Measurements from ENCODE around the gene AFF3.
A peak's percentile ranks its signal among the peaks of the same experiment; 100 is the strongest.

The AFF3 gene

DNA sequence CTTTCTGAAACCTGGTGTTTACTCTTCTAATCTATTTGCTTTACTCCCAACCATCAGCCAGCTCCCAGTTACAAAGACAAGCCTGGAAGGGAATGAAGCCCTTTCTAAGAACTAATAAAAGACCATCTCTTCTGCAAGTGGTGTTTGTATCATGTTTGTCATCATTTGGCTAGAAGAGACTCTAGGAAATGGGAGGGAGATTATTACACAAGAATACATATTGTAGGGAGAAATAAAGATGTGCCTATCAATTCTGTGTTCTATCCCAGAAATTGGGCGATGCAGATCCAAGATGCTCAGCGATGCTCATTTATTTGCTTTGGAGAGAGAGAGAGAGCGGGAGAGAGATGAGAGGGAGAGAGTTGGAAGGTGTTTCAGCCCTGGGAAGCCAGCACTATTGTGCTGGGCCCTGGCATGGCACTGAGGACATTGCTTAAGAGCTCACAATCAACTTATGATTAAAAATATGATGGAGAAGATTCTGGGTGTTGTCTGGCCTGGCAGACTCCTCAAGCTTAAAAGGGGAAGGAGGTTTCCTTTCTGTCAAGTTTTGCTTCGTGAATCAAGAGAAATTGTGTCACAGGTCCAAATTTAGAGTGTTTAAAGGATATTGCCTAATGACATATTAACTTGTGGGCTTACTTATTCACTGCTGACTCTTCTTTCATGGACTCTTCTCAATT is 41.8 kb upstream of the AFF3 start:
- DNase-seq (ENCODE audit: low read depth): no peak
- TF ChIP-seq, protein P1, sequence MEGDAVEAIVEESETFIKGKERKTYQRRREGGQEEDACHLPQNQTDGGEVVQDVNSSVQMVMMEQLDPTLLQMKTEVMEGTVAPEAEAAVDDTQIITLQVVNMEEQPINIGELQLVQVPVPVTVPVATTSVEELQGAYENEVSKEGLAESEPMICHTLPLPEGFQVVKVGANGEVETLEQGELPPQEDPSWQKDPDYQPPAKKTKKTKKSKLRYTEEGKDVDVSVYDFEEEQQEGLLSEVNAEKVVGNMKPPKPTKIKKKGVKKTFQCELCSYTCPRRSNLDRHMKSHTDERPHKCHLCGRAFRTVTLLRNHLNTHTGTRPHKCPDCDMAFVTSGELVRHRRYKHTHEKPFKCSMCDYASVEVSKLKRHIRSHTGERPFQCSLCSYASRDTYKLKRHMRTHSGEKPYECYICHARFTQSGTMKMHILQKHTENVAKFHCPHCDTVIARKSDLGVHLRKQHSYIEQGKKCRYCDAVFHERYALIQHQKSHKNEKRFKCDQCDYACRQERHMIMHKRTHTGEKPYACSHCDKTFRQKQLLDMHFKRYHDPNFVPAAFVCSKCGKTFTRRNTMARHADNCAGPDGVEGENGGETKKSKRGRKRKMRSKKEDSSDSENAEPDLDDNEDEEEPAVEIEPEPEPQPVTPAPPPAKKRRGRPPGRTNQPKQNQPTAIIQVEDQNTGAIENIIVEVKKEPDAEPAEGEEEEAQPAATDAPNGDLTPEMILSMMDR (IDR thresholded peaks at IDR 0.05; ENCODE audit: insufficient read depth, low read depth, low read length, missing control alignments): no peak
- no peak overlapping the region for H3K4me3 ChIP-seq (ENCODE audit: low read depth, low read length)

DNA sequence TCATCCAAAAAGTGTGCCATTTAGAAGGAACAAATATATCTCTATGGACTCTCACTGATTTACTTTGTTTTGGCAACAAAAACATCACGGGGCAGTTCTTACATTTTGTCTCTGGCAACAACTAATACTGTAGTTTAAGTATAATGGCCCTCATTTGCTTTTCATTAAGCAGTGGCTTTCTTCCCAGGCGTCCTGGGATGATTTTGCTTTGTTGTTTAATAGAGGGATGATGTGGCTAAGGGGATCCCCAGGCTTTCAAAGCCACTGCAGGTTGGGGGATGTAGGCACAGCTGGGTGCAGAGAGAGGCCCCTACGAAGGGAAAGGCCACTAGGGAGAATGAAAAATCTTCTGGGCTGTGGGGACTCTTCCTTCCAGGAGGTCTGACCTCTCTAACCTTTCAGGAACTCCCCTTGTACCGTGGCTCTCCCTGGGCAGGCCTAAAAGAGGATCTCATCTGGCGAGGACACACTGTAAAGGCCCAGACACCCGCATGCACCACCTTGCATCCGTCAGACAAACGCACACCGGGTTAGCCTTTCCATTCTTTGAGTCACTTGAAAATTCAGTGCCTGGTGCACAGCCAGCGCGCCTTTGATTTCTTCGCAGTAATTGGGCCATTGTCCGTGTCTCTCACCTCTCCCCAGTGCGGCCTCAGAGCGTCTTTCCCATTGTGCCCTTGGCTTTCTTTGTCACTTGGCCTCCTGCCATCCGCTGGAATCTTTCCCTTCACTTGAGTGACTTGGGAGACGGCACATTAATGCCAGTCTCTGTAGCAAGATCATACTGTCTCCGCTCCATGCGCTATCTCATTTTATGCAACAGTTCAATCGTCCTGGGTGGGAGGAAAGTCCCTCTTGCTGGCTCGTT is 40.3 kb upstream of the AFF3 start:
- TF ChIP-seq, protein P1 (IDR thresholded peaks at IDR 0.05; ENCODE audit: insufficient read depth, low read depth, low read length, missing control alignments): no peak
- no peak for DNase-seq (ENCODE audit: low read depth)
- no peak overlapping the region for H3K4me3 ChIP-seq (ENCODE audit: low read depth, low read length)

DNA sequence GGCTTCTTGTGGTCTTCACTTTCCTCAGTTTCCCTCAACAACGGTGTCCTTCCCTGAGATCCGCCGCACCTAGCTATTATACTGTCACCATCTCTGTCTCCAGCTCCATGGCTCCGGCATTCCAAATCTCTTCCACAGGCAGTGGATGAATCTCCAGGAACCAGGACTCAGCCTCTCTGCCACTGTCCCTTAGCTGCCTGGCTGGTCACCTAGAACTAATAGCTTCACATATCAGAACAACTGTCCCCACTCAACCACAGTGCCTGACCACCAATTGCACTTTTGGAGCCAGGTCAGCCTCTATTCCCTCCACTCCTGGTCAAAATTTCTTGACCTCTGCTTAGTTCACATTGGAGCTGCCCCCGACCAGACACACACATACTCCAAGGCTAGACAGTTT is 38.1 kb upstream of the AFF3 start:
- H3K4me3 ChIP-seq (ENCODE audit: low read depth, low read length): no peak overlapping the region
- DNase-seq (ENCODE audit: low read depth): no peak
- TF ChIP-seq, protein P1 (IDR thresholded peaks at IDR 0.05; ENCODE audit: insufficient read depth, low read depth, low read length, missing control alignments): no peak

DNA sequence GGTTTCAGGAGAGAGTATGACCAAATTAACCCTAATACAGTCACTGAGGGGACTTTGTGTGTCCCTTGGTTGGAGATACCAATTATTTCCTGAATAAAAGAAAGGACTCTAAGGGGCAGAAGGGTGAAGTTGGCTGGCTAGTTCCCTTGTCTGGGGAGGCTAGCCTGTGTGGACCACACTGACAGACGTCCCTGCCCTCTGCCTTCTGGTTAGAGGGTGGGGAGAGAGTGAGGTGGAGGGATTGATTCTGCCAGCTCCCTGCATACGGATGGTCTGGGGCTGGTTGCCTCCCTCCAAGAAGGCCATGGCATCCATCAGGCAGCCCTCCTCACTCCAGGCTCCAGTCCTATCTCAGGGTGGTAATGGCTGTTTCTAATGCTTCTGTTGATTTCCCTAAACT is 37.4 kb upstream of the AFF3 start:
- TF ChIP-seq, protein P1 (IDR thresholded peaks at IDR 0.05; ENCODE audit: insufficient read depth, low read depth, low read length, missing control alignments): no peak
- no peak for DNase-seq (ENCODE audit: low read depth)

DNA sequence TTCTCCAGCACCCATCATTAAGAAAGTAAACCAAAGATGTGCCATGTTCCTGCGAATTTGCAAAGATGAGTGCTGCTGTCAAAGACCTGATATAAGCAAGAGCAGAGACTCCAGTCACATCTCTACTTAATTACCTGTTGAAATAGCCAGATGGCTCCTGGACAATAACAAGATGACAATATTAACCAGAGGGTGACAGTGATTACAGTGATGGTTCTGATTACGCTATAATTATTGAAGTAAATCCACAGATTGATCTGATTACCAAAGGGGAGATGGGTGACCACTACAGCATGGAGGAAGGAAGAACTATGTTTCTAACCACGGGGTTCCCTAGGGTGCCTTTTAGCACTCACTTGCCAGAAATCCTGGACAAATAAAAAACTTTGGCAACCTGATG is 36.5 kb upstream of the AFF3 start:
- TF ChIP-seq, protein P1 (IDR thresholded peaks at IDR 0.05; ENCODE audit: insufficient read depth, low read depth, low read length, missing control alignments): no peak
- DNase-seq (ENCODE audit: low read depth): no peak
- no peak overlapping the region for H3K4me3 ChIP-seq (ENCODE audit: low read depth, low read length)

More for the DNA sequence above, 37.4 kb upstream of the AFF3 start:
- H3K4me3 ChIP-seq (ENCODE audit: low read depth, low read length): no peak overlapping the region

DNA sequence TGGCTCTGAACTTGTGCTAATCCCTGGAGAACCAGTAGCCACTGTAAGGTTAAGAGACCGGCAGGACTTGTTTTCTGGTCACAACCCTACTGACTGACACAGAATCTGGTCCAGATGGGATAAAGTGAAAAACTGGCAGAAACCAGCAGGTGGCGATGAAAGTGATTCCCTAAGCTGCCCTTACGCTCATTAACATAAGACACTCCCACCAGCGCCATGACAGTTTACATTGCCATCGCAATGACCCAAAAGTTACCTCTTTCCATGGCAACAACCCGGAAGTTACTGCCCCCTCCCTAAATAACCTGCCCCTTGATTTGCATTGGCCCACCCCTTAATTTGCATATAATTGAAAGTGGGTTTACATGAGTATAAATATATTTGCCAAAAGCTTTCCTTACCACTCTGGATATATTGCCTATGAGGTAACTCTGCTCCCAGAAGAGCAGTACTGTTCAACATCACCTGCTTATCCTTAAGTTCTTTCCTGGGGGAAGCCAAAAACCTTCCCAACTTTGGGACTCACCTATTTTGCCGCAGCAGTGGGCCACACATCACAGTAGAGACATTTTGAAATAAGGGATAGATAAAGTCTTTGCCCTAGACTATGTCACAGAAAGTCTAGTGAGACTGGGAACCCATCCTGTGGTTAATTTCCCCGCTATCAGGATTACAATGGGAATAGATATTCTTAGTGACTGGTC is 35.8 kb upstream of the AFF3 start:
- DNase-seq (ENCODE audit: low read depth): peak; percentile 73
- H3K4me3 ChIP-seq (ENCODE audit: low read depth, low read length): no peak overlapping the region
- TF ChIP-seq, protein P1 (IDR thresholded peaks at IDR 0.05; ENCODE audit: insufficient read depth, low read depth, low read length, missing control alignments): peak; percentile 45

All from GM12865 (cell line).